Activated naive CD8-positive, alpha-beta T cell treated with anti-CD3 and anti-CD28 coated beads for 36 hours (primary cell): ENCODE results near the gene FANCD2. TPM values are rescaled to one million over a fixed set of nuclear protein-coding genes. Genes with fewer than 3 reads are reported as not detected.

Source experiments
- DNase-seq: peaks from one replicate; pipeline ENCODE4 v3.0.0; 2021
- H3K27ac Mint-ChIP-seq: one replicate; pipeline ENCODE4 v1.8.0; 2022; ENCODE audit warnings: mild to moderate bottlenecking, moderate library complexity, mixed read lengths
- H3K27me3 Mint-ChIP-seq: one replicate; pipeline ENCODE4 v1.8.0; 2022; ENCODE audit warnings: mild to moderate bottlenecking, mixed read lengths
- H3K36me3 Mint-ChIP-seq: one replicate; pipeline ENCODE4 v1.8.0; 2021; ENCODE audit warnings: mild to moderate bottlenecking, mixed read lengths
- H3K4me1 Mint-ChIP-seq: one replicate; pipeline ENCODE4 v1.8.0; 2021; ENCODE audit warnings: mixed read lengths
- H3K4me3 Mint-ChIP-seq: one replicate; pipeline ENCODE4 v1.8.0; 2022; ENCODE audit warnings: mild to moderate bottlenecking, moderate library complexity, mixed read lengths
- H3K9me3 Mint-ChIP-seq: one replicate; pipeline ENCODE4 v1.8.0; 2022; ENCODE audit warnings: mixed read lengths
- total RNA-seq, 2 experiments: library from RNA; stranded (reverse); gene quantifications; one replicate each; pipeline ENCODE4 v1.2.3, GENCODE V29; 2021

Gene FANCD2
- 10 to 100 TPM; 80.9 to 85.1 TPM for total RNA-seq

GRCh38 chr3:10026084-10026890, at the start of gene FANCD2:
FANCD2 (plus strand) TSS chr3:10026437; CDS start chr3:10028658, 2,221 bp downstream.
- peak within 1 kb of the TSS; percentile 96 for H3K4me3 Mint-ChIP-seq
- peak within 1 kb of the TSS; percentile 99 for H3K27ac Mint-ChIP-seq
- peak; percentile 93 for DNase-seq
- no peaks in the 10 kb centered on the region for H3K9me3 Mint-ChIP-seq
- H3K4me1 Mint-ChIP-seq, result peaks cover 22% of the 10 kb centered on the region
- H3K27me3 Mint-ChIP-seq, result no peaks in the 10 kb centered on the region
- H3K36me3 Mint-ChIP-seq, result peaks cover 30% of the 10 kb centered on the region

GRCh38 chr3:9976721-9977709, 49.2 kb upstream of the FANCD2 start:
- H3K27me3 Mint-ChIP-seq, result no peaks in the 10 kb centered on the region
- peaks cover 8% of the 10 kb centered on the region for H3K4me1 Mint-ChIP-seq
- H3K36me3 Mint-ChIP-seq, result peaks cover 7% of the 10 kb centered on the region
- peak overlapping the region; percentile 54 for H3K27ac Mint-ChIP-seq
- no peak for DNase-seq
- no peak overlapping the region for H3K4me3 Mint-ChIP-seq
- H3K9me3 Mint-ChIP-seq, result no peaks in the 10 kb centered on the region

- Mint-ChIP-seq H3K27me3 (no peaks in the 10 kb centered on the region), H3K9me3 (no peaks in the 10 kb centered on the region), H3K4me3 (no peak overlapping the region), H3K4me1 (peaks cover 19% of the 10 kb centered on the region), H3K27ac (no peak overlapping the region), H3K36me3 (peaks cover 7% of the 10 kb centered on the region)
- no peak for DNase-seq
Observed at GRCh38 chr3:9978710-9979305, 47.4 kb upstream of the FANCD2 start.

- peaks cover 20% of the 10 kb centered on the region for H3K4me1 Mint-ChIP-seq
- H3K27me3 Mint-ChIP-seq, result no peaks in the 10 kb centered on the region
- no peak overlapping the region for H3K27ac Mint-ChIP-seq
- DNase-seq, result no peak
- no peaks in the 10 kb centered on the region for H3K9me3 Mint-ChIP-seq
- H3K36me3 Mint-ChIP-seq, result peaks cover 7% of the 10 kb centered on the region
- H3K4me3 Mint-ChIP-seq, result no peak overlapping the region
Observed at GRCh38 chr3:9980251-9980650, 46.0 kb upstream of the FANCD2 start.

GRCh38 chr3:9986230-9986725, 40.0 kb upstream of the FANCD2 start:
- H3K4me3 Mint-ChIP-seq, result peak overlapping the region; percentile 96
- H3K9me3 Mint-ChIP-seq, result no peaks in the 10 kb centered on the region
- peak overlapping the region; percentile 98 for H3K27ac Mint-ChIP-seq
- no peaks in the 10 kb centered on the region for H3K27me3 Mint-ChIP-seq
- H3K36me3 Mint-ChIP-seq, result peaks cover 24% of the 10 kb centered on the region
- DNase-seq, result no peak
- peaks cover 24% of the 10 kb centered on the region for H3K4me1 Mint-ChIP-seq

- H3K4me1 Mint-ChIP-seq, result peaks cover 2% of the 10 kb centered on the region
- H3K27me3 Mint-ChIP-seq, result no peaks in the 10 kb centered on the region
- no peak overlapping the region for H3K27ac Mint-ChIP-seq
- H3K4me3 Mint-ChIP-seq, result no peak overlapping the region
- no peak for DNase-seq
- H3K36me3 Mint-ChIP-seq, result peaks cover 31% of the 10 kb centered on the region
- no peaks in the 10 kb centered on the region for H3K9me3 Mint-ChIP-seq
Observed at GRCh38 chr3:9994086-9994844, 32.0 kb upstream of the FANCD2 start.

- H3K4me3 Mint-ChIP-seq, result no peak overlapping the region
- DNase-seq, result no peak
- H3K4me1 Mint-ChIP-seq, result no peaks in the 10 kb centered on the region
- H3K27ac Mint-ChIP-seq, result no peak overlapping the region
- H3K9me3 Mint-ChIP-seq, result no peaks in the 10 kb centered on the region
- H3K27me3 Mint-ChIP-seq, result no peaks in the 10 kb centered on the region
- H3K36me3 Mint-ChIP-seq, result peaks cover 38% of the 10 kb centered on the region
Observed at GRCh38 chr3:10000686-10001085, 25.6 kb upstream of the FANCD2 start.

- H3K36me3 Mint-ChIP-seq, result peaks cover 28% of the 10 kb centered on the region
- H3K9me3 Mint-ChIP-seq, result no peaks in the 10 kb centered on the region
- no peak overlapping the region for H3K4me3 Mint-ChIP-seq
- H3K27ac Mint-ChIP-seq, result no peak overlapping the region
- no peak for DNase-seq
- no peaks in the 10 kb centered on the region for H3K4me1 Mint-ChIP-seq
- no peaks in the 10 kb centered on the region for H3K27me3 Mint-ChIP-seq
Observed at GRCh38 chr3:10002951-10003350, 23.3 kb upstream of the FANCD2 start.

- Mint-ChIP-seq H3K36me3 (peaks cover 18% of the 10 kb centered on the region), H3K9me3 (no peaks in the 10 kb centered on the region), H3K27ac (no peak overlapping the region), H3K27me3 (peaks cover 6% of the 10 kb centered on the region), H3K4me3 (no peak overlapping the region), H3K4me1 (peaks cover 7% of the 10 kb centered on the region)
- DNase-seq, result no peak
Observed at GRCh38 chr3:10004506-10004905, 21.7 kb upstream of the FANCD2 start.

GRCh38 chr3:10004960-10005564, 21.2 kb upstream of the FANCD2 start:
- H3K36me3 Mint-ChIP-seq, result peaks cover 16% of the 10 kb centered on the region
- H3K27ac Mint-ChIP-seq, result no peak overlapping the region
- H3K4me1 Mint-ChIP-seq, result peaks cover 7% of the 10 kb centered on the region
- H3K4me3 Mint-ChIP-seq, result no peak overlapping the region
- peaks cover 8% of the 10 kb centered on the region for H3K27me3 Mint-ChIP-seq
- no peaks in the 10 kb centered on the region for H3K9me3 Mint-ChIP-seq
- DNase-seq, result no peak

- Mint-ChIP-seq H3K27me3 (peaks cover 14% of the 10 kb centered on the region), H3K9me3 (no peaks in the 10 kb centered on the region), H3K27ac (no peak overlapping the region), H3K36me3 (peaks cover 13% of the 10 kb centered on the region), H3K4me1 (peaks cover 11% of the 10 kb centered on the region), H3K4me3 (no peak overlapping the region)
- no peak for DNase-seq
Observed at GRCh38 chr3:10006048-10006761, 20.0 kb upstream of the FANCD2 start.

GRCh38 chr3:10006762-10007090, 19.5 kb upstream of the FANCD2 start:
- no peak overlapping the region for H3K27ac Mint-ChIP-seq
- H3K4me3 Mint-ChIP-seq, result no peak overlapping the region
- peaks cover 11% of the 10 kb centered on the region for H3K4me1 Mint-ChIP-seq
- no peaks in the 10 kb centered on the region for H3K9me3 Mint-ChIP-seq
- no peak for DNase-seq
- H3K36me3 Mint-ChIP-seq, result peaks cover 13% of the 10 kb centered on the region
- H3K27me3 Mint-ChIP-seq, result peaks cover 14% of the 10 kb centered on the region

GRCh38 chr3:10007126-10007782, 19.0 kb upstream of the FANCD2 start:
- peaks cover 14% of the 10 kb centered on the region for H3K27me3 Mint-ChIP-seq
- H3K27ac Mint-ChIP-seq, result no peak overlapping the region
- DNase-seq, result no peak
- H3K4me1 Mint-ChIP-seq, result peaks cover 11% of the 10 kb centered on the region
- peaks cover 13% of the 10 kb centered on the region for H3K36me3 Mint-ChIP-seq
- H3K9me3 Mint-ChIP-seq, result no peaks in the 10 kb centered on the region
- H3K4me3 Mint-ChIP-seq, result no peak overlapping the region
